LNCaP clone FGC (cell line): ENCODE results near the gene KCMF1.
"Not testable (repeated sequence)": the region's sequence is repeated elsewhere in the genome, so short reads cannot be mapped to it uniquely, and the experiment has no call there.

Experiments
- DNase-seq: peaks from one replicate; pipeline ENCODE4 v3.0.0-alpha.2; 2011; ENCODE audit warnings: low read depth
- H3K4me3 ChIP-seq: 2 replicates; pipeline ENCODE4 v1.5.1; 2011; ENCODE audit warnings: mild to moderate bottlenecking, low read depth, low read length, control low read depth
- TF ChIP-seq, protein P1 (sequence below): IDR thresholded peaks from 2 replicates; pipeline ENCODE4 v1.5.1; 2012; ENCODE audit warnings: mild to moderate bottlenecking; ENCODE audit not compliant: control insufficient read depth, insufficient read depth; ENCODE audit errors: extremely low read depth

Gene KCMF1

GRCh38 chr2:84942964-84943421 is 28.0 kb upstream of the KCMF1 start:
- no peak for DNase-seq
- H3K4me3 ChIP-seq, result no peak overlapping the region
- TF ChIP-seq, protein P1, sequence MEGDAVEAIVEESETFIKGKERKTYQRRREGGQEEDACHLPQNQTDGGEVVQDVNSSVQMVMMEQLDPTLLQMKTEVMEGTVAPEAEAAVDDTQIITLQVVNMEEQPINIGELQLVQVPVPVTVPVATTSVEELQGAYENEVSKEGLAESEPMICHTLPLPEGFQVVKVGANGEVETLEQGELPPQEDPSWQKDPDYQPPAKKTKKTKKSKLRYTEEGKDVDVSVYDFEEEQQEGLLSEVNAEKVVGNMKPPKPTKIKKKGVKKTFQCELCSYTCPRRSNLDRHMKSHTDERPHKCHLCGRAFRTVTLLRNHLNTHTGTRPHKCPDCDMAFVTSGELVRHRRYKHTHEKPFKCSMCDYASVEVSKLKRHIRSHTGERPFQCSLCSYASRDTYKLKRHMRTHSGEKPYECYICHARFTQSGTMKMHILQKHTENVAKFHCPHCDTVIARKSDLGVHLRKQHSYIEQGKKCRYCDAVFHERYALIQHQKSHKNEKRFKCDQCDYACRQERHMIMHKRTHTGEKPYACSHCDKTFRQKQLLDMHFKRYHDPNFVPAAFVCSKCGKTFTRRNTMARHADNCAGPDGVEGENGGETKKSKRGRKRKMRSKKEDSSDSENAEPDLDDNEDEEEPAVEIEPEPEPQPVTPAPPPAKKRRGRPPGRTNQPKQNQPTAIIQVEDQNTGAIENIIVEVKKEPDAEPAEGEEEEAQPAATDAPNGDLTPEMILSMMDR, result no peak

GRCh38 chr2:84944295-84944909 is 26.6 kb upstream of the KCMF1 start:
- no peak for DNase-seq
- TF ChIP-seq, protein P1, result no peak
- H3K4me3 ChIP-seq, result no peak overlapping the region

GRCh38 chr2:84945838-84946203 is 25.1 kb upstream of the KCMF1 start:
- not testable (repeated sequence) for DNase-seq, H3K4me3 ChIP-seq

DNA sequence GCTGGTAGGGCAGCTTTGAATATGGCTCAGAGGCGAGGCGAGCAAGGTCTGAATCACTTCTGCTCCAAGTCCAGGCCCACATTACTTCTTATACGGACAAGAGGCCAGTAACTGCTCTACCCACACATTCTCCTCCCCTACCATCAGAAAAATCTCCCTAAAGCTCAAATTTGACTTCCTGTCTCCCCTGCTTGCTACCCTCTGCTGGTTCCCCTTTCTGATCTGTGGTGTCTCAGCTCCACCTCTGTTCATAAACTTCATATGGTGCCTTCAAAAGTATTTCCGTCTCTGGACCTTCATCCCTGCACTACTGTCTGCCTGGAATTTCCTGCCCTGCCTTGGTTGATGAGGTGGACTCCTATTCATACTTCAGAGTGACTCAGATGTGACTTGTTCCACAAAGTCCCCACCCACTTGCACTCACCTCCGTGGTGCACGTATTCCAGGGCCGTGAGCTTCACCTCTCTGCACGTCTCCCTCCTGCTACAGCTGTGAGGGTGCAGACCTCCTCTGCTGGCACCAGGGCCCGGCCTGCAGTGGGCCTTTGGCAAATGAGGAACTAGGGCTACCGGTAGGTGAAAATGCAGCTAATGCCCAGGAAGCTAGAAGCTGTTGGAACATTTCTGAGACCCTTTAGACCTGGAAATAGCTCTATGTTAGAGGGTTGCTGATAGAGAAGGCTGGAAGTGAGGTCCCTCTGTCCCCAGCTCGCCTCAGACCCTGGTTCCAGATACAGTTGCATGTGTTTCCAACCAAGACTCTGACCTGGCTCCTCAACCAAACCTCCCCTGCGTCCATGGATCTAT is 24.6 kb upstream of the KCMF1 start:
- no peak overlapping the region for H3K4me3 ChIP-seq
- TF ChIP-seq, protein P1, result no peak
- no peak for DNase-seq

DNA sequence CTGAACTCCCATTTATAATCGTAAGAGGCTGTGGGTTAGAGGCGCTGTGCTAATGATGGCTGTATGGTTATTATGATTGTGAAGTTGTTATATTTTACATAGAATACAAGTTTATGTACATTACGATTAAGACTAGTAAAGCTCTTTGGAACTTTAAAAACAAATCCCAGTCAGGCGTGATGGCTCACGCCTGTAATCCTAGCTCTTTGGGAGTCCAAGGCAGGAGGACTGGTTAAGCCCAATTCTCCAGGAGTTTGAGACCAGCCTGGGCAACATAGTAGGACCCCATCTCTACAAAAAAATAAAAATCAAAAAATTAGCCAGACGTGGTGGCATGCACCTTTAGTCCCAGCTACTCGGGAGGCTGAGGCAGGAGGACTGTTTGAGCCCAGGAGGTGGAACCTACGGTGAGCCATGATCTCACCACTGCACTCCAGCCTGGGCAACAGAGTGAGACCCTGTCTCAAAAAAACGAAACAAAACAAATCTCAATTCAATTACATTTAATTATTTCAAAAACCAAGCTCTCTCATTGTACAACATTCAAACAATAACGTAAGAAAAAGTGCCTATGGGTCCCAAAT is 23.9 kb upstream of the KCMF1 start:
- DNase-seq, result no peak
- no peak overlapping the region for H3K4me3 ChIP-seq
- TF ChIP-seq, protein P1, result no peak

- DNase-seq, result no peak
- TF ChIP-seq, protein P1, result no peak
- H3K4me3 ChIP-seq, result no peak overlapping the region
Measured at GRCh38 chr2:84953535-84953934, 17.4 kb upstream of the KCMF1 start.

- TF ChIP-seq, protein P1, result no peak
- no peak for DNase-seq
- H3K4me3 ChIP-seq, result no peak overlapping the region
Measured at GRCh38 chr2:84954329-84954728, 16.6 kb upstream of the KCMF1 start.
